GM12872 (cell line): Measurements from ENCODE around the gene ANKRD23.

Experiments used
- TF ChIP-seq, protein P1 (sequence below): IDR thresholded peaks from 3 replicates; pipeline ENCODE4 v1.5.1; 2011; ENCODE audit warnings: low read depth, mild to moderate bottlenecking, low read length, moderate library complexity; ENCODE audit not compliant: insufficient read depth

ANKRD23 gene

GRCh38 chr2:96874198-96874831 is 30.5 kb upstream of the ANKRD23 start:
- TF ChIP-seq, protein P1, sequence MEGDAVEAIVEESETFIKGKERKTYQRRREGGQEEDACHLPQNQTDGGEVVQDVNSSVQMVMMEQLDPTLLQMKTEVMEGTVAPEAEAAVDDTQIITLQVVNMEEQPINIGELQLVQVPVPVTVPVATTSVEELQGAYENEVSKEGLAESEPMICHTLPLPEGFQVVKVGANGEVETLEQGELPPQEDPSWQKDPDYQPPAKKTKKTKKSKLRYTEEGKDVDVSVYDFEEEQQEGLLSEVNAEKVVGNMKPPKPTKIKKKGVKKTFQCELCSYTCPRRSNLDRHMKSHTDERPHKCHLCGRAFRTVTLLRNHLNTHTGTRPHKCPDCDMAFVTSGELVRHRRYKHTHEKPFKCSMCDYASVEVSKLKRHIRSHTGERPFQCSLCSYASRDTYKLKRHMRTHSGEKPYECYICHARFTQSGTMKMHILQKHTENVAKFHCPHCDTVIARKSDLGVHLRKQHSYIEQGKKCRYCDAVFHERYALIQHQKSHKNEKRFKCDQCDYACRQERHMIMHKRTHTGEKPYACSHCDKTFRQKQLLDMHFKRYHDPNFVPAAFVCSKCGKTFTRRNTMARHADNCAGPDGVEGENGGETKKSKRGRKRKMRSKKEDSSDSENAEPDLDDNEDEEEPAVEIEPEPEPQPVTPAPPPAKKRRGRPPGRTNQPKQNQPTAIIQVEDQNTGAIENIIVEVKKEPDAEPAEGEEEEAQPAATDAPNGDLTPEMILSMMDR: no peak

DNA sequence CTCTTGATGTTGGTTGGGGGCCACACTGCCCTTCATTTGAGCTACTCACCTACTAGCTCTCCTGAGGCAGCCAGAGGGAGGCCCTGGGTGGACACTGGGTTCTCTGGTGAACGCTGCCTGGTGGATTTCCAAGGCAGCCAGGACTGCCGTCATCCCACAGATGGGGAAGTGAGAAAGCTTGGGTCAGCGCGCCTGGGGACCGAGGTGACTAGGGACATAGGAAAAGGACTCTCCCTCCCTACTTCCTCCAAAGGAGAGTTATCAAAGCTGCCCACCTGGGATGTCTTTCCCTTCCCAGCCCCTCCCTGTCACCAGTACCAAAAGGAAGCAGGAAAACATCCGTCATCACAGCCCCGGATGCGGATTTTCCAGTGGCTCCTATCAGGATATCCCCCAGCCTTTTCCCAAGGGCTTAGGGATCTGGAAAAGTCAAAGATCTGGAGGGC is 29.9 kb upstream of the ANKRD23 start:
- TF ChIP-seq, protein P1: no peak

GRCh38 chr2:96872591-96873349 is 28.9 kb upstream of the ANKRD23 start:
- TF ChIP-seq, protein P1: no peak

DNA sequence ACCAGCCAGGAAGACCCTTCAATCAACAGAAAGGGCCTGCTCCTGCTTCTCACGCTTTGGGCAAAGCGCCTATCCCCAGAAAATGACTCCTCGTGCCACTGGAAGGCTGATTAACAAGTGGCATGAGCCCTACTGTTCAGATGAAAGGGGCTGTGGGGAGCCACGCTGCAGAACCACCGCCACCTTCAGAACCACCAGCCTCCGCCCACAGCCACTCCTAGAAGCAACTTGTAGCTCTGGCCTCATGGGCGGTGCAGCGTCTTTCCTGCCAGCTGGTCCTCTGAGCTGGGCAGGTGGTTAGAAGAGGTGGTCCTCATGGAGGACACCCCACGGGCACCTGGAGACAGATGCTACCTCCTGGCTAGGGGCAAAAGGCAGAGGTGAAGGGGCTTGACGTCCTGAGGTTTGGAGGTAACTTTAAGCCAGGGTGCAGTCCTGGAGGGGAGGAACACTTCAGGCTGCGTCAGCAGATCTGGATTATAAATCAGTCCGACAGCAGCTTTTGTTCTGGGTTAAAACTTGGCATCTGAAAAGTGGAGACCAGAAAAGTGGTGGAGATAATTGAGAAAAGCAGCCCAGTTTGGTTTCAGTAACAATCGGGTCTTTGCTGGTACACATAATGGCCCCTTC is 26.9 kb upstream of the ANKRD23 start:
- TF ChIP-seq, protein P1: no peak

- TF ChIP-seq, protein P1: no peak
These were observed 26.2 kb upstream of the ANKRD23 start, which contains the start of gene SEMA4C for GRCh38 chr2:96869822-96870625. Gene SEMA4C (minus strand): TSS chr2:96870080. CDS start chr2:96867886, 2,194 bp downstream.

DNA sequence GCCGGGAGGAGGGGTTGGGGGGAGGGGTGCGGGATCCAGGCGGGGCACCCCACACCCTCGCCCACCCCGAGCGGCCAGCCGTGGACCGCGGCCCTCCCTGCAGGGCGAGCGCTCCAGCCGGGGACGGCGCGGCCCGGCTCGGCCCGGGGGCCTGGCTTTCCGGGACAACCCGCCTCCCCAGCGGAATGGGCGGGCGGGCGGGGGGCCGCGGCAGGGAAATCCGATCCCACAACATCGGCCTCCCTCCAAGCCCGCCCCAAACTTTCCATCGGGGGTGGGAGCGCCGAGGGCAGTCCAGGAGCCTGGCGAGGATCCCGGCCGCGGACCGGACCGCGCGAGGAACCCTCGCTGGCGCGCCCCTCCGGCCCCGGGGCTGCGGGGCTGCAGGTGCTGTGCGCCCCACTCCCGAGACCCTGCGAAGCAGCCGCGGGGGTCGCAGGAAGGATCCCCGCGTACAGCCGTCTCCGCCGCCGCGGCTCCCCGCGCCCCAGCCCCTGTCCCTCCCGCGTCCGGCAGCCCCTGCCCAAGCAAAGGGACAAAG is 25.5 kb upstream of the ANKRD23 start:
- TF ChIP-seq, protein P1: no peak
